GM10266 (cell line): ENCODE data around the gene KLK12.

Source experiments
- DNase-seq: peaks from one replicate; pipeline ENCODE4 v3.0.0; 2012; ENCODE audit errors: extremely low spot score
- CTCF ChIP-seq: IDR thresholded peaks from 2 replicates; pipeline ENCODE4 v1.5.1; 2012; ENCODE audit warnings: mild to moderate bottlenecking, low read depth; ENCODE audit not compliant: control insufficient read depth, insufficient read depth; ENCODE audit errors: missing control alignments

Gene KLK12

GRCh38 chr19:51047031-51047335, 12.2 kb upstream of the KLK12 start:
- DNase-seq, result no peak
- TF ChIP-seq CTCF, result no peak

DNA sequence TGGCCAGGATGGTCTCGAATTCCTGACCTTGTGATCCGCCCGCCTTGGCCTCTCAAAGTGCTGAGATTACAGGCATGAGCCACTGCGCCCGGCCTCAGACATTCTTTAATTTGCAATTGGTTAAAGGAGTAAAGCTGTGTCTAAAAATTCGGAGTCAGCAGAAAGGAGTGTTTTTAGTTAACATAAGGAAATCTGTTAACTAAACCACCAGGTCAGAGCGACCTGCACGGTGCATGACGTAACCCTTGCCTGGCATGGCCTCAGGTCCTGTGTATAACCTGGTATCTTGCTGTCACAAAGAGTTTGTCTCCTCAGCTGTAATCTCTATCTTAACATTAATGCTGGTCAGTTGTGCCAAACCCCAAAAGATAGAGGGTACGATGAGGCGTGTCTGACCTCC, 9.5 kb upstream of the KLK12 start:
- DNase-seq, result no peak
- TF ChIP-seq CTCF, result no peak

DNA sequence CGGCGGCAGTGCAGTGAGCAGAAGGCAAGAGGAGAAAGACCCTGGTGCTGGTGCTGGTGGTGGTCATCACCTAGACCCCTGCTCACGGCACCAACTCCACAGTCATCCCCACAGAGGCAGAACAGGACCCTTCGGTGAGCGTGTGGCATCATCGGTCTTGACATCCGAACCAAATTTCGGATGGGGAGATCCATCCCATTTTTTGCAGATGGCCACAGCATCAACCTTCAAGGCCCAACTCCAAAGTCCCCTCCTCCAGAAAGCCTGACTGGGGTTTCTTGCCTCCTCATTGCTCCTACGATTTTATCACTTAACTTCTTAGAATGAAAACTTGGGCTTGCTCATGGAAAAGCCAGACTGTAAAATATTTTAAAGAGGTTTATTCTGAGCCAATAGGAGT, 8.7 kb upstream of the KLK12 start:
- TF ChIP-seq CTCF, result no peak

DNA sequence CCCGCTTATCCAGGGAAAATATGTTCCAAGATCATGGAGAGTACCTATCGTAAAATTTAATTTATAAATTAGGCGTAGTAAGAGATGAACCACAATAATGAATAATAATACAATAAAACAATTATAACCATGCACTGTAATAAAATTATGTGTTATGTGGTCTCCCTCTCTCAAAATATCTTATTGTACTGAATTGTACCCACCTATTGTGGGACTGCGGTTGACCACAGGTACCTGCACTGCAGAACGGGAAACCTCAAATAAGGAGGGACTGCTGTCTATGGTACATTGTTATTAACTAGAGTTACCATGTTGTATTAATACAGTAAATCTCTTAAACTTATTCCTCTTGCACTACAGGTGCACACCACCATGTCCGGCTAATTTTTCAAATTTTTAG, 5.3 kb upstream of the KLK12 start:
- DNase-seq, result no peak

More for the DNA sequence above, 8.7 kb upstream of the KLK12 start:
- no peak for DNase-seq

GRCh38 chr19:51036519-51036918, 1.7 kb upstream of the KLK12 start:
- DNase-seq, result no peak
- no peak for TF ChIP-seq CTCF

More for the DNA sequence above, 5.3 kb upstream of the KLK12 start:
- no peak for TF ChIP-seq CTCF

- DNase-seq, result no peak
Observed at GRCh38 chr19:51031880-51032225, 2.9 kb downstream of the KLK12 start.

DNA sequence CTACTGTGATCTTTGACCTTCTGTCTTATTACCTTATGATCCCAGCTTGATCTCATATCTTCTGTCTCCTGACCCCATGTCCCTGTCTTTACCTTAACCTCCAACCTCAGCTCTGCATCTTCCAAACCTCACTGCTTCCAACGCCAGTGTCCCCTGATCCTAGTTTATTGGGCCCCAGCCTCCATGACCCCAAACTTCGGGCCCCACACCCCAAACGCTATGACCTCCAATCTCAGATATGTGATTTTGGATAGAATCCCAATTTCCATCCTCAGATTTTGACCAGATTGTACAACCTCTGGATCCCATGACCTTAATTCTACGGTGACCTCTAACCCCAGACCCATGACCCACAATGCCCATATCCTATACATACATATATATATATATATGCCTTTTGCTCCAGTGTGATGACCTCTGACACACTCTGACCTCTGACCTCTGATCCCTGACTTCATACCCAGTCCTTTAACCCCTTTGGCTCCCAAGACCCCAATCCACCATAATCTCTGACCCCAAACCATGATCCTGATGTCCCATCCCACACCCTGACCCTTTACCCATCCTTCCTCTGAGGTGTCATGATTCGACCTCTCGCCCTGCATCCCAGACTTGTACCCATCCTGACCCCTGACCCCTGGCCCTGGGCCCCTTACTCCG, 3.5 kb downstream of the KLK12 start:
- no peak for DNase-seq
- TF ChIP-seq CTCF, result no peak

More at GRCh38 chr19:51031880-51032225, 2.9 kb downstream of the KLK12 start:
- TF ChIP-seq CTCF, result no peak

DNA sequence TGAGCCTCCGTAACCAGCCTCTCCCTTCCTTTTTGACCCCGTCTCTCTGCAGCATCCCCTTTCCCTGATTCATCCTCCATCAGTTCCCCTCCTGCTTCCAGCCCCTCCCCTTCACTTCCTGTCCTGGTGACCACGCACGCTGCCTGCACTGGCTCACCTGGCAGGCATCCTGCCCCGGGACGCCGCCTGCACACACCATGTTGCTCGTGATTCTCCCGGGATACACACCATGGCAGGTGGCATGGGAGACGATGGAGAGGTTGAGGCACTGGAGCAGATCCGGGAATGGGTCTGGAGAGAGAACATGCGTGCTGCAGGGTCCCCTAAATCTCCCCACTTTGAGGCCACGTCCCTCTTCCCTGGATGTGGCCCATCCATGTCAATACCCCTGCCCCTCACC, 4.2 kb downstream of the KLK12 start:
- no peak for DNase-seq
- no peak for TF ChIP-seq CTCF
